Kidney glomerular epithelial cell (primary cell): ENCODE measurements around the gene SF1.

Source experiments
- DNase-seq: peaks from one replicate; lab custom pipeline; 2025; lab: John Stamatoyannopoulos, UW

Gene SF1

DNA sequence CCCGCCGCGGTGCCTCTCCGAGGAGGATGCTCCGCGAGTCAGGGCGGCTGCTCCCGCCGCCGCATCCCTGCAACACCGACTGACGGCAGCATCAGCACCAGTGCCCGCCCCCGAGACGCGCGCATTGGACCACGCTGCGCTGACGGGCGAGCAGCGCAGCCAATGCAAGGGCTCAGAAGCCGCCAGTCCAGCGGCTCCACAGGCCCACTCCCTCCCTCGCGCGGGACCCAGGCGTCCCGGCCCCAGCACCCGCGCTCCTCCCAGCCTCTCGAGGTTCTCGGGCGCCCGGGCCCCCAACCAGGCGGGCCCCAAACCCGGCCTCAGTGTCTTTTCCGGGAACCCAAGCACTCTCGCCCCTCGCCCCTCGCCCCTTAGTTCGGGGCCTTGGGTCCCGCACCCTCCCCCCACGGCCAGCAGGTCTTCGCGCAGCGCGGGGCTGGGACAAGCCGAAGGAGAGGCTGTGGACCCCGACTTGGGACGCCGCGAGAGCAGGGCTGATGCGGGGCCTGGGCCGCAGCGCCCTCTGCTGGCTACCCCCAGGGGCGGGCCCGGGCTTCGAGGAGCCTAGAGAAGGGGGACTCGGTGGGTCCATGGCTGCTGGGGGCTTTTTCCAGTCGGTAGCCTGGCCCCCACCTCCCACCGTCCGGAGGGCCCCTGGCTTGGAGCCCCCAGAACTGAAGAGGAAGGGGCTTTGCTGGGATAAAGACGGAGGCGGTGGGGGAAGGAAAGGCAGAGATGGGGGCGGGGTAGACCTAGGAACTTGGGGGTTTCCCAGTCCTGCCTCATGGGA, 55.0 kb downstream of the SF1 start, which contains the start of gene NRXN2:
NRXN2 (minus strand) TSS at position 81 of the 790 bp plus-strand sequence. CDS start 9,498 bp downstream, outside the sequence.
- peak; percentile 64 for DNase-seq

- no peak for DNase-seq
Observed at GRCh38 chr11:64722141-64723065, 55.9 kb downstream of the SF1 start.

DNA sequence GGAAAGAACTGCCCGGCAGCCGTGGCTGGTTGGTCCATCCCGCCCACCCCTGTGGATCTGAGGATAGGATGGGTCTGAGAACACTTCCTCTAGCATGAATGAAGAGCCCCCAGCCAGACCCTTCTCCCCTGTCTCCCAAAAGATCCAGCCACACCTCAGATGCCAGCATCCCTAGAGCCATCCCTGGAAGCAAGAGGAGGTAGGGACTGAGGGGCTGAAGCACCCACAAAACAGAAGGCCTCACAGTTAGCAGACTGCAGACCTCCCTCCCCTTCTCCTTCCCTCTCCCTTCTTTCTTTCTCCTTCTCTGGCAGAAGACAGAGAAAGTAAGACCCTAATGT, 57.0 kb downstream of the SF1 start:
- no peak for DNase-seq

GRCh38 chr11:64720640-64721358, 57.5 kb downstream of the SF1 start:
- DNase-seq, result no peak

GRCh38 chr11:64720167-64720566, 58.2 kb downstream of the SF1 start:
- DNase-seq, result no peak

DNA sequence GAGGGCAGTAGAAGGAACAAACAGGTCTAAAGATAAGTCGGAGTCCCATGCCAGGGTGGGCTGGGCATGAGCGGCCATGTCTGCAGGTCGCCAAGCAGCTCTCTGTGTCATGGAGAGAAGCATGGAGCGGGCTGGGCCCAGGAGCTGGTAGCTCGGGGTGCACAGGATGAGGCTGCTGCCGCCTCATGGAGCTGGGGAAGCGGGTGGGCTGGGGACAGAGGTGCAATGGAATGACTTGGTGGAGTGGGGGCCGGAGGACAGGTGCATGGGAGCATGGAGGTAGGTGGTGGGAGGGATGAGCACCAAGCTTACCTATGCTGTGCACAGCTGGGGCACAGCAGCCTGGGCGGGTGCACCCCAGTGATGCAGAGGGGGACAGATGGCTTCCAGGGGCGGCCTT, 58.9 kb downstream of the SF1 start:
- no peak for DNase-seq

- DNase-seq, result no peak
Observed at GRCh38 chr11:64718780-64719124, 59.6 kb downstream of the SF1 start.

- DNase-seq, result no peak
Observed at GRCh38 chr11:64718084-64718779, 60.1 kb downstream of the SF1 start.

- DNase-seq, result no peak
Observed at GRCh38 chr11:64717268-64717578, 61.1 kb downstream of the SF1 start.

DNA sequence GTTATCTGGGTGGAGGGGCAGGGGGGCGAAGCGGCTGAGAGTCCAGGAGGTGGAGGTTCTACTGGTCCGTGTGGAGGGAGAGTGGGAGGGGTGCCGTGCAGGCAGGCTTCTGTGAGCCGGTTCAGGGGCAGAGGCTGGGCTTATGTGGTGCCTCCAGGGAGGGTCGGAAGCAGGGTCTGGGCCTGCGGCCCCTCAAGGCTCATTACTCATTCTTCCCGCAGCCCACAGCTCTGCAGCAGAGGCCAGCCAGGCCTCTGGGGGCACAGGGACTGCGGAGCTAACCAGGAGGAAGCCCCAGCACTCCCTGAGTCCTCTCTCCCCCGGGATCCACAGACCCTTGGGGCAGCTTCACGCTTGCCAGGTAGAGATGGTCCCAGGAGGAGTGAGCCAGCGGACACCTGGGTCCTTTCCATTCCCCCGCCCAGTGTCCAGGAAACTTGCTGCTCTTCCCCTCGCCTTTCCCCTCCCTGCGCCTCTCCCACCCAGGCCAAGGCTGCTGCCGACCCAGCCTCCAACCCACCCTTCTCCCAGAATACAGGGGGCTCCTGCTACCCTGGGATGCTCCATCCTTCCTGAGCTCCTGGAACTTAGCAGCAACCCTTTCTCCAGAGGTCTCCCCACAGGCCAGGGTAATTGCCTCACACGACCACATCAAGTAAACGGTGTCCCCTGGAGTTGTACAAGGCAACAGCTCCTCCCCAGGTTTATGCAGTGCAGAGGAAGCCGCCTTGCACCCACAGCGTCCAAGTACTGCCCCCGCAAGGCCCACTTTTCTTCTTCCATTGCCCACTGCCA, 61.7 kb downstream of the SF1 start:
- no peak for DNase-seq

DNA sequence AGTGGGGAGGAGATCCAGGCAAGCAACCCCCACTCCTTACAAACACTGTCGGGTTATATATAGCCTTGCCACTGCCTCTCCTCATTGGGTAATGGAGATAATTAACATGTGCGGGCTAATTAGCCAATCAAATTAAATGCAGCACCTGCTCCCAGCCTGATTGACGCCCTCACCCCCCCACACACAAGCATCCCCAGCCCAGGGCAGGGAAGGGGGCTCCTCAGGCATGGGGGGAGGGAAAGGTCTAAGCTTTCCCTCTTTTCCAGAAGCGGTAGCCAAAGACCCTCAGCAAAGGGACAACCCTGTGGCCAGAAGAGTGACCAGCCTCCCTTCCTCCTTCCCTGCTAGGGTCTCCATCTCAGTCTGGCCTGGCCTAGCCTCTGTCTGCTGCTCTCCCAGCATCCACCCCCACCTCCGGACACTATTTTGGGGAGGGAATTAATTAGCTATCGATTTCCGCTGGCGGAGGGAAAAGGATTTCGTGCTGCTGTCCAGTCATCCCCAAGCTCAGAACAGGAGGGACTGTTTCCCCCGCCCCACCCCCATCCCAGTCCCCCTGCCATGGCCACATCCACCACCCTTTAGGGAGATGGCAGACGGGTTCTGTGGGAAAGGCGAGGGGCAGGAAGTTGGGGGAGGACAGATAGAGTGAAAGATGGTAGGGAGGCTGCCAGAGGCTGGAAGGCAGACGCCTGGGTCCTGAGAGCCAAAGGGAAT, 62.4 kb downstream of the SF1 start:
- DNase-seq, result no peak

DNA sequence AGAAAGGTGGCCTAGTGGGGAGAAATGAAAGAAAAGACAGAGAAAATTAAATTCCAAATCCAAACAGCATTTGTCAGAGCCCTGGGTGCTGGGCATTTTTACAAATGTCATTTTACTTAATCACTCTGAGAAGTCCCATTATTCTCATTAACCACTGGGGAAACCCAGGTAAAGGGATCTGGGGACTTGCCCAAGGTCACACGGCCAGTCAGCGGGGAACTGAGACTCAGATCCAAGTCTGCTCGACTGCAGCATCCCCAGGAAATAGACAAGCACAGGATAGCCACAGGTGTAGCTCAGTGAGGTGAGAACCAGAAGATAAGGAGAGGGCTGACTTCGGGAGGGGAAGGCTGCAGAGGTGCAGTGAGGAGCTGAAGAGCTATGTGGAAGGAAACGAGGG, 63.2 kb downstream of the SF1 start:
- no peak for DNase-seq

- DNase-seq, result no peak
Observed at GRCh38 chr11:64714666-64715065, 63.7 kb downstream of the SF1 start.
